Kidney (tissue), 14 donors: ENCODE results near the gene RAB11FIP3. TPM values are rescaled to one million over a fixed set of nuclear protein-coding genes. Genes with fewer than 3 reads are reported as not detected.

ENCODE experiments used
- DNase-seq, 5 donors: peaks; one replicate each; pipeline ENCODE4 v3.0.0-alpha.2; 2013 to 2020
- FAIRE-seq: peaks from 2 replicates; lab custom pipeline; 2012; peaks lifted over from hg19 to GRCh38; lab: Jason Lieb, UNC
- H3K27ac ChIP-seq, 2 donors: one replicate each; pipeline ENCODE4 v1.7.0; 2013; ENCODE audit warnings: low read depth in 2 of 2, low read length in 2 of 2, inconsistent platforms in 1 of 2
- H3K27me3 ChIP-seq: one replicate; pipeline ENCODE4 v1.7.1; 2013; ENCODE audit warnings: low read length, inconsistent platforms; ENCODE audit not compliant: control insufficient read depth, insufficient read depth
- H3K36me3 ChIP-seq, 3 donors: one replicate each; pipeline versions ENCODE4 v1.7.0 to v1.7.1; 2013; ENCODE audit warnings: low read length in 3 of 3, control low read depth in 1 of 3, inconsistent platforms in 1 of 3; ENCODE audit not compliant: insufficient read depth in 3 of 3, control insufficient read depth in 2 of 3
- H3K4me1 ChIP-seq, 3 donors: one replicate each; pipeline versions ENCODE4 v1.7.0 to v1.7.1; 2013; ENCODE audit warnings: low read length in 3 of 3, inconsistent platforms in 1 of 3, low read depth in 1 of 3; ENCODE audit not compliant: control insufficient read depth in 2 of 3, insufficient read depth in 2 of 3
- H3K4me3 ChIP-seq, 3 donors: one replicate each; pipeline versions ENCODE4 v1.7.0 to v1.8.1; 2013; ENCODE audit warnings: low read length in 3 of 3, control low read depth in 1 of 3, inconsistent platforms in 1 of 3
- H3K9ac ChIP-seq, 3 donors: one replicate each; pipeline versions ENCODE4 v1.7.0 to v1.7.1; 2013; ENCODE audit warnings: low read length in 3 of 3, control low read depth in 1 of 3, inconsistent platforms in 1 of 3
- H3K9me3 ChIP-seq, 3 donors: one replicate each; pipeline versions ENCODE4 v1.7.0 to v1.7.1; 2013; ENCODE audit warnings: low read length in 3 of 3, control low read depth in 1 of 3, inconsistent platforms in 1 of 3; ENCODE audit not compliant: control insufficient read depth in 2 of 3, insufficient read depth in 1 of 3
- CTCF ChIP-seq: IDR thresholded peaks from 3 replicates; pipeline ENCODE4 v1.5.1; 2012; ENCODE audit warnings: mild to moderate bottlenecking, moderate library complexity, borderline replicate concordance; ENCODE audit not compliant: insufficient read depth; ENCODE audit errors: extremely low read depth
- intact Hi-C: fragments of 100-400 bp; cut with DNase I; formaldehyde crosslinking; loops from one replicate; pipeline ENCODE4 v1.11.1; 2022
- polyA plus RNA-seq: library from polyadenylated mRNA; stranded (reverse); fragments of 350-450 nt; fragmentation: Illumina TruSeq; extraction: RNeasy Lipid Tissue Mini Kit (QIAGEN cat#74804); gene quantifications from one replicate; pipeline ENCODE4 v1.2.3, GENCODE V29; 2014; ENCODE audit warnings: low read depth, low replicate concordance; ENCODE audit not compliant: insufficient read depth
- total RNA-seq: library from RNA; stranded (reverse); fragmentation: NEBNext Ultra II Directional; extraction: Animal tissue kit (Norgen Biotek cat#: 25700); gene quantifications from one replicate; pipeline ENCODE4 v1.2.1, GENCODE V29; 2021
- donor health status: control.
- donor health status: control.
- donor health status: control.
- donor health status: control.
- donor health status: control.
- donor health status: DM: yes; HTN: yes; CAD: no.
- donor health status: Normal renal cell carcinoma (clear cell type).

Gene RAB11FIP3
- total and polyA plus RNA-seq, 2 donors from 2014 or later, result 84.9 to 162 TPM

GRCh38 chr16:381012-381788 is 44.2 kb upstream of the RAB11FIP3 start:
- Histone ChIP-seq H3K36me3 (peaks cover 0 to 3% (median 0%) of the 10 kb centered on the region in 3 donors), H3K27ac (peak overlapping the region; percentile 78 to 80), H3K9ac (peak overlapping the region in 2 of 3 donors; percentile 65 to 85), H3K4me1 (peaks cover 0 to 32% (median 0%) of the 10 kb centered on the region in 3 donors), H3K27me3 (no peaks in the 10 kb centered on the region), H3K4me3 (peak overlapping the region; percentile 41 to 72 (median 58)), H3K9me3 (no peaks in the 10 kb centered on the region)
- intact Hi-C loops, result no loop called here
- no peak for TF ChIP-seq CTCF
- FAIRE-seq (no peak), DNase-seq (peak in 4 of 5 donors; percentile 51 to 86 (median 67))

- Histone ChIP-seq H3K27ac (peak within 1 kb of the TSS; percentile 89 to 95), H3K9ac (peak within 1 kb of the TSS in 2 of 3 donors; percentile 81 to 87), H3K4me1 (peaks cover 0 to 32% (median 0%) of the 10 kb centered on the region in 3 donors), H3K36me3 (no peaks in the 10 kb centered on the region), H3K9me3 (no peaks in the 10 kb centered on the region), H3K27me3 (no peaks in the 10 kb centered on the region), H3K4me3 (peak within 1 kb of the TSS; percentile 57 to 81 (median 77))
- intact Hi-C loops, result no loop called here
- DNase-seq (peak in 3 of 5 donors; percentile 35 to 86 (median 73)), FAIRE-seq (no peak)
- no peak for TF ChIP-seq CTCF
Observed at GRCh38 chr16:381789-382717, 43.4 kb upstream of the RAB11FIP3 start, which contains the start of gene PGAP6. TSS of gene PGAP6 (minus strand) at chr16:381978. CDS start at chr16:381821, 157 bp downstream.

- intact Hi-C loops, result no loop called here
- peak overlapping the region; percentile 89 to 95 for H3K27ac ChIP-seq
- no peaks in the 10 kb centered on the region for H3K27me3 ChIP-seq
- FAIRE-seq (no peak), DNase-seq (peak; percentile 78 to 92 (median 82))
- peak overlapping the region; percentile 1 to 81 (median 48) for H3K4me3 ChIP-seq
- H3K36me3 ChIP-seq, result no peaks in the 10 kb centered on the region
- H3K9me3 ChIP-seq, result no peaks in the 10 kb centered on the region
- H3K4me1 ChIP-seq, result peaks cover 0 to 32% (median 3%) of the 10 kb centered on the region in 3 donors
- no peak for TF ChIP-seq CTCF
- peak overlapping the region in 1 of 3 donors; percentile 81 for H3K9ac ChIP-seq
Observed at GRCh38 chr16:383326-384051, 42.0 kb upstream of the RAB11FIP3 start.
